GM18861 (cell line): ENCODE data around the gene IL10RA.
"Not testable (repeated sequence)": the region's sequence is repeated elsewhere in the genome, so short reads cannot be mapped to it uniquely, and the experiment has no call there.

Source experiments
- ATAC-seq: cut with Tn5 transposase; IDR thresholded peaks from one replicate; pipeline ENCODE4 v1.9.1; 2021; ENCODE audit not compliant: unreplicated experiment

Gene IL10RA

GRCh38 chr11:118005224-118006152 is 19.3 kb downstream of the IL10RA start:
- ATAC-seq = no peak

DNA sequence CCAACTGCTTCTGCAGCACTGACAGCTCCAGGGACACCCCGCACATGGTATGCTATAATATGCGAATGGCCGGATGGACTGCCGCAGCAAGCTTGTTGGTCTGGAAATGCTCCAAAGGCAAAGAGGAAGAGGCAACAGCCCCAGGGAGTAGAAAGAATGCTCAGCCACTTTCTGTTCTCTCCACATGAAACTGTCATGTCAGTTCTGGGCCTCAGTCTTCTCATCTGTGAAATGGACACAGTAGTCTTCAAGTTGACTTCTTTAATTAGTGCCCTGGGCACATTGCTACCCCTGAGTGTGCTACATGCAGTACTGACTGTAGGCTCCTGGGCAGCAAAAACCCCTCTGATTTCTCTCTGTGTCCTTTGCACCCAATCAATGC is 19.9 kb downstream of the IL10RA start:
- no peak for ATAC-seq

DNA sequence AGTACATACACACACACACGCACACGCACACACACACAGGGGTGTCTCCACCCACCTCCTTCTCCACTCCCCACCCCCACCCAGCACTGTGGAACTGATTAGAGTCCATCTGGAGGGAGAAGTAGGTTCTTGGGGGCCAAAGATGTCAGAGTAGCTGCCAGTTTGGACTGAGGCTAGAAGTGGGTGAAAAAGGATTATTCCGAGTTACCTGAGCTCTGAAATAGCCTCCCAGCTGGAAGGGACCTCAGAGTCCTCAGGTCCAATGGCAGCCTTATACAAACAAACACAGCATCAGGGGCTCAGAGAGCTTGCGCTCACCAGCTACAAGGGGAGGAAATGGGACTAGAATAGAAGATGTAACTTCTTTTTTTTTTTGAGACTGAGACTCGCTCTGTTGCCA is 20.8 kb downstream of the IL10RA start:
- ATAC-seq = no peak

- ATAC-seq = not testable (repeated sequence)
Measured at GRCh38 chr11:118007563-118008270, 21.5 kb downstream of the IL10RA start.

- no peak for ATAC-seq
Measured at GRCh38 chr11:118008271-118008911, 22.2 kb downstream of the IL10RA start.

- no peak for ATAC-seq
Measured at GRCh38 chr11:118009864-118010737, 23.9 kb downstream of the IL10RA start.

GRCh38 chr11:118010738-118011461 is 24.7 kb downstream of the IL10RA start:
- ATAC-seq = peak; percentile 61

DNA sequence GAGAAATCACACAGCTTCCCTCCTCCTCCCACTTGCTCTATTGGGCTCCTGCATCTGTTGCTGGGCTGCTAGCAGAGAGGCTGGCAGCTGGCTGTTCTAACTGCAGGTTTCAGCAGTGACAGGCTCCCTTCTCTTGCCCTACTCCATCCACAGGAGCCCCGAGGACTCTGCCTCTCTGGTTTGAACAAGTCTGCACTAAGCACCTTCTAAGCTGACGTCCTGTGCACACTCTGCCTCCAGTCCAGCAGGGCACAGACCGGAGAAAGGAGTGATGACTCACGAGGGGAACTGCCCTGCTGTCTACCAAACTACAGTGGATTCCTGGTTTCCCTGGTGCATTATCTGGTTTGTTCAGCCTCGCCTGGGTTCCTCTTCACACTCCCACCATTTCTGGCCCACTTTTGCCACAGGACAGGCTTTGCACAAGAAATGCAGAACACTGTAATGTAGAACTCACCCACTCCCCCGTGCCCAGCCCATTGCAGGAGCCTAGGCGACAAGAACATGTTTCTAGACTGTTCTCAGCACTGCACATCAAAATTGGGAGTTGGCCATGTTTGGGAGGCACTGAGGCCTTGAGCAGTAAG is 26.0 kb downstream of the IL10RA start:
- ATAC-seq = no peak

DNA sequence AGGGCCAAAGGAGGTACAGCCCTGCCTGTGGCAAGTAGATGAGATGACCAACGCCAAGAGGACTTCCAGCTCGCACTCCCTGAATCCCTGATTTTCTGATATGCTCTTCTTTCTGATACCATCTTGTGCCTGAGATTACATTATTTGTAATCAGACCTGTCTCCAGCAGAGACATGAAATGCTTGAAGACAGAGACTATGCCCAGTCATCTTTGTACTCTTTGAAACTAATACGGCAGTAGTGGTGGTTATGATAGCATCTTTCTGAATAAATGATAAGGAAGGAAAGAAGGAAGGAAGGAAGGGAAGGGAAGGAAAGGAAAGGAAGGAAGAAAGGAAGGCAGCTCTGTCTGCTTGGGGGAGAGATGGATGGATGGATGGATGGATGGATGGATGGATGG is 27.8 kb downstream of the IL10RA start:
- ATAC-seq = no peak

DNA sequence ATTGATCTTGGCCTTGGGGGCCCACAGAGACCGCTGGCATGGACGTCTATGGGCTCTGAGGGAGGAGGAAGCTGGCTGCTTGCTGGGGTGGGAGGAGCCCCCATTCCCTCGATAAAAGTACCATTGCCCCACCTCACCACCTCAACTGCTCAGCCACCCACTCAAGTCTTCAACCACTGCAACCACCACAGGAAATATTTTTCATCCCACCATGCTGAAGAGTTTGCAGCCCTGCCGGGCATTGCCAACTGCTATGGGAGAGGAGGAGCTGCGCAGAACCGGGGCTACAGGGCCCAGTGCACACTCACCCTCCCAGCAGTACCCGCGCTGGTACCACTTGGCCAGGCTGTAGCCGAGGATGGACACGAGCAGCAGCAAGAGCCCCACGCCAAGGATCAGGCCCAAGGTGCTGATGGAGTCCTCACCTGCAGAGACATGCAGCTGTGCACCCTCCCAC is 29.2 kb downstream of the IL10RA start:
- ATAC-seq = no peak

GRCh38 chr11:118016104-118016503 is 29.9 kb downstream of the IL10RA start:
- no peak for ATAC-seq

DNA sequence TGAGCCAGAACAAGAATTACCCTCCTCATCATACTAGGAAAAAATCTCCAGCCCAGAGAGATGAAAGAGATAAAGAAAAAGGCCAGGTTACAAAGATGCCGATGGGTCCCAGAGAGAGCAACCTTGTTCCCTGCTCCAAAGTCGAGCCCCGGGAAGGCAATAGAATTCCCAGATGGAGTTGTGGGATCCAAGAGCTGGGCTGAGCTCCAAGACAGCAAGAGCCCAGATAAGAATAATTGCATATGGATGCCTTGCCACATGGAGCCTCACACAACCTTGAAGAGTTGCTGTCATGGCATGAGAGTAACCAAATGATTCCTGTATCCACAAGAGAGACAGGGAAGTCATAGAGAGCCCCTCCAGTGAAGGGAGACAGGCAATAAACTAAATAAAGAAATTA is 30.9 kb downstream of the IL10RA start:
- no peak for ATAC-seq

- ATAC-seq = no peak
Measured at GRCh38 chr11:118017631-118018315, 31.6 kb downstream of the IL10RA start.

GRCh38 chr11:118018401-118018800 is 32.2 kb downstream of the IL10RA start:
- no peak for ATAC-seq

DNA sequence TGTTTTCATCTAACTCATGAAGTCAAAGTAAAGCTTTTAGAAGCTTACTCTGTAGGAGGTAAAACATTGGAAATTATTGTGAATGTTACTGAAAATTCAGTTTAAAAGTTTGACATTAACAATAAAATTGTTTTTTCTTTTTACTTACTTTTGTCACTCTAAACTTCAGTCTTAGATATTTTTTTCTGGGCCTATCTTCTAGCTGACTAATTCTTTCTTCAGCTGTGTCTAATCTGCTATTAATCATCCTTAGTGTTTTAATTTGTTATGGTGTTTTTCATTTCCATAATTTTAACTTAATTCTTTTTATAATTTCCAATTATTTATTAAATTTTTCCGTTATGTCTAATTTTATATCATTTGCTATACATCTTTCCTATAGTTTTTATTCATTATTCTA is 35.0 kb downstream of the IL10RA start:
- no peak for ATAC-seq

DNA sequence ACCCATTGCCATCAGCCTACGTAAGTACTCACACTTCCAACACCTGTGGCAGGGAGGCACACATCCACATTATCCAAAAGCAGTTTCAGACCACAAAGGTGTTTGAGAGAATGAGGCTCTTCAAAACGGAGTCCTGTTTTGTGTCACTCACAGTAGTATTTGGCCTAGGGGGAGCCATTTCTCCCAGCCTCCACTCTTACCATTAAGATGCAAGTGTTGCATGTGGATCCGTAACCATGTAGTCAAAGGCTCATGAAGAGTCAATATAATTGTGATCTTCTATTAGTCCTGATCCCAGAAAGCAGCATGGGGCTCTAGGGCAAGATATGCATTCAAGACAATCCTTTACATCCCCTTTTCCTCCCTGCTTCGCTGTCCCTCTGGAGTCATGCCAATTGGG is 41.5 kb downstream of the IL10RA start:
- ATAC-seq = no peak

- no peak for ATAC-seq
Measured at GRCh38 chr11:118028626-118029025, 42.4 kb downstream of the IL10RA start.

DNA sequence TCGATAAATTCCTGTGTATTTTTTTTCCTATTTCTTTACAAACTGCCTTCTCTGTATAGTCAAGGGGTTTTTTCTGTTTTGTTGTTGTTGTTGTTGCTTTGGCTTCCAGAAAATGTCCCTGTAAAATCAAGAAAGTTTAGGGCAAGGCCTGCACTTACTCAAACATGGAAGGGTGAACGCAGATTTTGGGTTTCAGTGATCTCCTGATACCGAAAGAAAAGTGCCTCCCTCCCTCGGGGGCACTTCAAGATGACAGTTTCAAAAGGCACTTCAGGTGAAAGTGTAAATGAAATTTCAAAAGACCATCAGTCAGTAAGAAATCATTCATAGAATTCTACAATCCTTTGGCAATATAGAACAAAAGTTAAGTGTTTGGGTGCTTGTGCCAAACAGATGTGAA is 47.2 kb downstream of the IL10RA start:
- peak; percentile 59 for ATAC-seq

DNA sequence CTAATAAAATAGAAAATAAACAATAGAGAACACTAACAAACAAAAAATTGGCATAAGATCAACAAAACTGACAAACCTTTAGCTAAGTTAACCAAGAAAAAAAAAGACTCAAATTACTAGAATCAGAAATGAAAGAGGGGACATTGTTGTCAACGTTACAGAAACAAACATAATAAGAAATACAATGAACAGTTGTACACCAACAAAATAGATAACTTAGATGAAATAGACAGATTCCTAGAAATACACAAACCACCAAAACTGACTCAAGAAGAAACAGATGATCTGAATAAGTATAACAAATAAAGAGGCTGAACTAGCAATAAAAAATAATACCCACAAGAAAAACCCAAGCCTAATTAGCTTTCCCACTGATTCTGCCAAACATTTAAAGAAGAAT is 55.9 kb downstream of the IL10RA start:
- no peak for ATAC-seq
